PC-3 (cell line): Measurements from ENCODE around the gene SMYD3.

ENCODE experiments used
- CTCF ChIP-seq: fragments of 300-600 bp; sonication (generic); conservative IDR thresholded peaks from 2 replicates; pipeline ENCODE4 v1.5.1; 2017; ENCODE audit warnings: antibody characterized with exemption, low read depth, mild to moderate bottlenecking, low read length
- EZH2phosphoT487 ChIP-seq: fragments of 300-600 bp; sonication (generic); IDR thresholded peaks from 2 replicates; pipeline ENCODE4 v1.6.1; 2018; ENCODE audit warnings: mild to moderate bottlenecking, antibody characterized with exemption, low read length, borderline replicate concordance

DNA sequence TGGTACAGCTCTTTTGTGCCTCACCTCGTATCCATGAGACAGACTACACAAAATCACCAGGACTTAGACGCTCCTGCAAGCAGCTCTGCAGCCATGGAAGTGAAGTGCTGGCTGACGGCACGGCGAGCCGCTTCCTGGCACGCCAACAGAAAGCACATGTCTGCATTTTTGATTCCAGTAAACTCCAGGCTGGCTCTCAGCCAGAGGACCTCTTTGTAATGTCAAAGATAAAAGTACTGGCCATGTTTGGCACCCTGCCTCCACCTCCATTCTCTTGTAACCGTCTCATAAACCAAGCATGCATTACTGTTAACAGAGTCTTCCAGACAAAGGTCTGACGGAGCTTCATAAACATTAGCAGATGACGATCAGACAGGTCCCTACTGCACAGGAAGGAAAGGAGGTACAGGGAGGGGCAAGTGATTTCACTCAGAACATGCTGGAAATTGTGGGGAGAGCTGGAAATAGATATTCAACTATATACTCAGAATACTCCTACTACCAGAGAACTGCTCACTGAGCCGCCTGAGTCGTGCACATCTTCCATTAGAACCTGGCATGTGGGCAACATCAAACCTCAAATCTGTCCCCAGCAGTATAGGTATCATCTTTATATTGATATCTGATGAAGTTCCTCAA is 632.0 kb downstream of the SMYD3 start:
- no peak for TF ChIP-seq CTCF
- no peak for TF ChIP-seq EZH2phosphoT487
